Right forelimb (tissue), 1 donor: Measurements from ENCODE around the gene ESD.
"Not testable (repeated sequence)": the region's sequence is repeated elsewhere in the genome, so short reads cannot be mapped to it uniquely, and the experiment has no call there.

Experiments
- DNase-seq: peaks from one replicate; pipeline ENCODE4 v3.0.0-alpha.2; 2018

ESD gene, protein sequence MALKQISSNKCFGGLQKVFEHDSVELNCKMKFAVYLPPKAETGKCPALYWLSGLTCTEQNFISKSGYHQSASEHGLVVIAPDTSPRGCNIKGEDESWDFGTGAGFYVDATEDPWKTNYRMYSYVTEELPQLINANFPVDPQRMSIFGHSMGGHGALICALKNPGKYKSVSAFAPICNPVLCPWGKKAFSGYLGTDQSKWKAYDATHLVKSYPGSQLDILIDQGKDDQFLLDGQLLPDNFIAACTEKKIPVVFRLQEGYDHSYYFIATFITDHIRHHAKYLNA

DNA sequence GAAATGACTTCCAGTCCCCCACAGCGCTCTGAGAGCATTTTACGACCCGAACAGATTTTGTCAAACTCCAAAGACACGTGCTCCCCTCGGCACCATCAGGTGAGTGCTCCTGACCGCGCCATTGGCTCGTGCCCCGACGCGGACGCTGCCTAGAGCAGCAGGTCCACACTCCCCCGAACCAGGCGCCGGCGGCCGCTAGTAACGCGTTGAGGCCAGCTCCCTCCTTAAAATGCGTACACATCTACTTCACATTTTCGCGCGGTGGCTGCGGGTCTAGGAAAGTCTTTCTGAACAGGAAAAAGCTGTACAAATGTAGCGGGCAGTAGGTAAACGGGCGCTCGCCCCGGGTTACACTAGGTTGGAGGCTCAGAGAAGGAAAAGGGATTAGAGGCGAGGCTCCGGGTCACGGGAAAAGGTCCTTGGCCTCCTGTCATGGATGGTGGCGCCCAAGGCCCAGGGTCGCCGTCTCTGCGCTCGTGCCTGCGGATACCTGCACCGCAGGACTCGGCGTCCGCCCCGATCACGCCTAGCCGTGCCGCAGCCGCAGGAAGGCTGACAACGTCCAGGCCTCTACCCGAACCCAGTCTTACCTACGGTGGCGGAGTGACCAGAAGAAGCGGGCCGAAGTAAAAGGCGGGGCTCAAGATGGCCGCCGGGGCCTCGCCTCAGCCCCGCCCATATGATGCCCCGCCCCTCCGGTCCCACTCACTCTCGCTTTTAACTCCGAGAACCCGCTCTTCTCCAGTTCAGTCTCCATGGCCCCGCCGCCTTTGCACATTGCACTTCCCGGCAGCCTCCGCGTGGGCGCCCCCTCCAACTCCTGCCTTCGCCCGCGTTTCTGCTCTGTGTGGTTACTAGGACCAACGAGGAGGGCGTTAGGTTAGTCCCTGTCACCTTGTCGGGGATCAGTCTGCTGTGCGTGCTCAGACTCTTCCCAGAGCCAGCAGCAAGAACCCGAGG lies at the start of gene ESD:
ESD (minus strand) TSS at position 647 of the 960 bp plus-strand sequence. CDS start 5,748 bp downstream, outside the sequence.
- peak; percentile 95 for DNase-seq

DNA sequence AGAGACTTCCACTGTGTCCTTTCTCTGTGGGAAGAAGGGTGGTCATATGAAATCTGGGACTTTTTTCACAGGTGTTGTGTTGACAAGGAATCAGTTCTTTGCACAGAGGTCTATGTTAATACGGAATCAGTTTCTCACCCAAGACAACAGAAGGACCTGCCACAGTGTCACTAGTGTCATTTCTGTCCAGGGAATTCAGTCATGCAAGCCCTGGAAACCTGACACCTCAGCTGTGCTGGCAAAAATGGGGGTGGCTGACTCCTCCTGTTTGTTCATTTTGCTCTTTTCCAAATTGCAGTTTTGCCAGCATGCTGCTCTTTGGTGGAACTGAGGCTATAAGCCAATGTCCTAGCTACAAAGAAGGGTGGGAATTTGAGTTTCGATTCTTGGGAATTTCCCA lies 49.8 kb upstream of the ESD start:
- DNase-seq, result no peak

DNA sequence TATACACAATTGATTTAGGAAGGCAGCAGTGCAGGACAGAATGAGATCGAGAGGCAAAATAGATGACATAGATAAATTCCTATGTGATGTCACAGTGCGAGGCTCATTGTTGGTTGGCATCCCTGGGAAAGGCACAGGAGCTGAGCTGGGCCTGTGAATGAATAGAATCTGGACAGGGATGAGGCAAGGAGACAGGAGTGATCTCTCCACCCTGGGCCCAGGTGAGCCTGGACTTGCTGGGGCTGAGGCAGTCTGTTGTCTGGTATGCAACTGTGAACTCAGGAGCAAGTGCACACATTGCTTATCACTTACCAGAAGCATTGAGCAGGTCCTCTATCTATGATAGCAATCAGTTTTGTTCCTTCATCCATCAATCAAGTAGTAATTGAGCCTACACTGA lies 48.2 kb upstream of the ESD start:
- no peak for DNase-seq

DNA sequence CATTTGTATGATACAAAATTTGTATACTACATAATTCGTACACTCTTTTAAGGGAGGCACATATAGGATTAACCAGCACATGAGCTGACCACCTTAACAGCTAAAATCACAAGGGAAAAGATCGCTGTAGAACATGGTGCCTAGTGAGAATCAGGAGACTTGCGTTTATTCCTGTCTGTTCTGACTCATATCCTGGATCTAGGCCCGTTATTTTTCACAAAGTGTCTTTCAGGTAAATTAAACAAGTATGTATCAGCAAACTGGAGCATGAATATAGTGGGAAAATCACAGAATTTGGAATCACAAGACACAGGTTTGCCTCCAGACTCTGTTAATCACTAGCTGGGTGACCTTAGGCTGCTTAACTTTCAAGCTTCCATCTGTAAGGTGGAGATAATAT lies 47.5 kb upstream of the ESD start:
- no peak for DNase-seq

DNA sequence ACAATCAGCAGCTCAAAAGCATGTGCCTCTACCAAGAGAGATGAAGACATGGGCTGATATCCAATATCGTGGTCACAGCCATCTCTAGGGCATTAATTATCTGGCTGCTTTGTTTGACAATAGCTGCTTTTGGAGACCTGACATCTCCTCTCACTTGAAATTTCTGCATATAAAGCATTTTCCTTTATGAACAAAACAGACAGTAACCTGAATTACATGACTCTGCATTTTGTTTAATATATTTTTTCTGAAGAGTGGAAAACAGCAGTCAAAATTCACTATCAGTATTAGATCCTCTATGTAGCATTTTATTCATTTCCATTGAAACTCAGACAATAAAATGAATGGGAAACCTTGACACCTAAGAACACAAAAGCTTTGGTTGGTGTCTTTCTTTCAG lies 42.4 kb upstream of the ESD start:
- DNase-seq, result no peak

DNA sequence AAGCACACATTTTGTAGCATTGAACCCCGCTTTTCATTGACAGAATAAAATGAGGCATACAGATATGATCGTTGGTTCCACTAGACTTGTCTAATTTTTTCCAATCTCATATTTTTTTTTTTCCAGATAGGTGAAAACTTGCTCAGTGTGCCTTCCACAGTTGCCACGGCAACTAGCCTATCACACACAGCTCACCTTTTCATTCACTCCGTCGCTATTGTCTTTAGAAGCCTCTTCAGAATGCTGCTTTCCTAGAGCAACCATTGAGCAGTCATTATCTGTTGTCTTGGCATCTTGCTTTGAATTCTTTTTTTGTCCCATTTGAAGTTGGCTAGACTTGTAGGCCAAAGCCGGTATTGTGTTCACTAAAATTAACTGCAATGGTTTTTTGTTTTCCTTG lies 37.7 kb upstream of the ESD start:
- DNase-seq, result no peak

DNA sequence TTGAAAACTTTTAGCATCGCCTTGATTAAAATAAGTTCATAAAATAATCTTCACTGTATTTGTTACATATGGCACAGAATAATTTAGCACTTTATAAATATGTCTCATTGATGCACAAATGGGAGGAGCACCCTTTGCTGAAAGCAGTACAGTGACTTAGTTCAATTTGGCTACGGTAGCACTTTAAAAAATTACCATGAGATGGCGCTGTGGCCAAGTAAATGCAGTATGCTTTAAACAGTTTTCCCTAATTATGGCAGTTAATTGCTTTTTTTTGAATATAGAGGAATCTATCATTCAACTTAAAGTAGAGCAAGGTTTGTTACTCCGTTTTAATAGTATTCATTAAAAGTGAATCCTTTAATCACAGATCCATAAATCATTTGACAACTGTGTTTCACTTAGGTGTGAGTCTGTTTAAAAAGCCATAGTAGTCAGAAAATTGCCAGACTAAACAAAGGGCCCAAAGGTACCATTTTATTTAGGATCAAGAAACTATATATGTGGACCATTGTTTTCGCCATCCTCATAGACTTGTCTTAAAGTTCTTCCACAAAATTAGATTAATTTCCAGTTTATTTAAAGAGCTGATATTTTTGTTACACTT lies 34.7 kb upstream of the ESD start:
- no peak for DNase-seq

DNA sequence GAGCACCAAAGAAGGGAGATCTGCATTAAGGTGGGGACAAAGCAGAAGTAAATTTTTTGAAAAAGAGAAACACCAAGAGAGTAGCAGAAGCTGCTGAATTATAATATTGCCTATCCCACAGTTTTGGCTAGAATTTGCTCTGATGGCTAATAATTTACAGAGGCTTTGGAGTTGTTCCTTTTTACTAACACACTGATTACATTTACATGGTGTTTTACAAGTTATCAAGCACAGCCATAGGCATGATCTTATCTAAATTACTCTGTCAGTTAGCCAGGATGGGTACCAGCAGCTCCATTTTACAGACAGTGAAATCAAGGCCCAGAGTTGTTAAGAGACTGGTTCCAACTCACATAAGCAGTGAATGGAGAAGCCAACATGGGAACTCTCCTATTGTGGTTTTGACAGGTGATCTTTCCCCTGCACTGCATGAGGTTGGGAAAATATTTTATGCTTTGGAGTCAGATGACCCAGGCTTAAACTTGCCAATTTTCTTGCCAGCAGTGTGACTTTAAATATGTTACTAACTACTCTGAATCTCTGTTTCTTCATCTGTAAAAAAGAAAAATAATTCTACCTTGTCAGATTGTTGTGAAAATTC lies 33.5 kb upstream of the ESD start:
- DNase-seq, result no peak

DNA sequence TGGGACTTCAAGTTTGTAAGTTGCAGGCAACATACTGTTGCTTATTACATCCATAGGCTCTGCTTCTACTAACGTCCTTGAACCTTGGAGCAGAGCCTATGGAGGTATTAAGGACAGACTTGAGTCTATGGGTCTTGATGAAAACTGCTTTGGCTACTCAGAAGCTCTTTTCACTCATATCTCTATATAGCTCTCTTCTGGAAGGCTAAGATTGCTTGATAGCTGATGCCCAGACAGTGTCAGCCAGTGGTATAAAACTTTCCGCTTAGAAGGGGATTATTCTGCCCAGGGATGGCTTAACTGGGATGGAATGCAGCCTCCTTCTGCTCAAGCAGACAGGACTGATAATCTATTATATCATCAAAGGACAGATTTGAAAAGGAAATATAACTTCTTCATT lies 25.6 kb upstream of the ESD start:
- DNase-seq, result no peak

DNA sequence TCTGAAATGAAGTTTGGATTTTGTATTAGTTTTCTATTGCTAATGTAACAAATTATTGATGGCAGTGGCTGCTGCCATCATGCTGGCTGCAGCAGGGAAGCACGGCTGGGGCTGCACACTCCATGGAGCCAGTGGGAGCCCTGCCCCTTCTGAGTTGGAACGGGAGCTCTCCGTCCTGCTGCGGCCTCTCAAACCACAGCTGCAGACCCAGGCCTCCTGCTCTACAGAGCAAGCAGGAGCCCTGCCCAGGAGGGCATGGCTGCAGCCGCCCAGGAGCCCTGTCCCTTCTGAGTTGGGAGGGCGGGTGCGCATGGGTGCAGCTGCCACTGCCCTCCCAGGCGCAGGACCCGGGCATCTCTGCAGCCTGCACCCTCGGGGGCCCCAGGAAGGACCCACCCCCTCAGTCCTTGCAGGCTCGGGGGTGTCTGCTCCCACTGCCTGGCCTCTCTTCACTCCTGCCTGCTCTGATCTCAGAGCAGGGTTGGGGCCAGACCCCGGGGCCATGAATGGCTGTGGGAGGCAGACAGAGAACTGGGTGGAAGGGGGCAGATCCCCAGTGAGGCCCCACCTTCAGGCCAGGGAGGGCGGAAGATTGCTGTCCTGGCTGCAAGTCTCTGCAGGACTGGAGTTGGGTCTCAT lies 21.0 kb upstream of the ESD start:
- no peak for DNase-seq

DNA sequence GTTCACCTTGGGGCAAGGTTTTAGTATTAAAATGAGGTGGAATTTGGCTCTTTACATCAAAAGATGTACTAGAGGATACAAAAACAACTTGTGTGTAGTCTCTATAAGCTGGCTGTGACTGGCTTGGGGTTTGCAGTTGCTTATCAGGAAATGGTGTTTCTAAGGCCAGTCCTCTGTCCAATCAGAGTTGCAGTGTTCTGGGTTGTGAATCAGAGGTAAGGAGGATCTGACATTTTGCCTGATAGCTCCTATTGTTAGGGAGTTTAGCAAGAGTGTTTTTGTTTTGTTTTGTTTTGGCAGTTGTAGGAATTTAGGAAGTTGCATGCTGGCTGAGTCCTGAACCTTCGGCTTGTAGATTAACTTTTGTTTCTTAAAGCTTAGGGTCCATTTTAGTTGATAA lies 20.1 kb upstream of the ESD start:
- DNase-seq, result no peak

DNA sequence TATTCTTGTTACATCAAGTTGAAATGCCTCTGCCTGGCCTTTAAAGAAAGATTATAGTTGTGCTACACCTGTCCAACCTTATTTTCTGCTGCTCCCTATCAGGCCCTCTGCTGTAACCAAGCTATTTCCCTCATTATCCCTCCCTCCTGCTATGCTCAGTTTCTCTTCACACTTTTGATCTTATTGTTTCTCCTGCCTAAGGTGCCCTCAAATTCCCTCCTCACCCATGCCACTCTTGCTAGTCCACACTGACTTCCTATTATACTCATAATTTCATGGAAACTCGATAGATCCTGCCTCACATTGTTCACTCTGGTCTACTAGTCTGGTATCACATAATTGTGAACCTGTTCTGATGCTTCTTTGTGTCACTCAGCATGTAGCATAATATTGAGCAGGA lies 19.4 kb upstream of the ESD start:
- DNase-seq, result no peak

DNA sequence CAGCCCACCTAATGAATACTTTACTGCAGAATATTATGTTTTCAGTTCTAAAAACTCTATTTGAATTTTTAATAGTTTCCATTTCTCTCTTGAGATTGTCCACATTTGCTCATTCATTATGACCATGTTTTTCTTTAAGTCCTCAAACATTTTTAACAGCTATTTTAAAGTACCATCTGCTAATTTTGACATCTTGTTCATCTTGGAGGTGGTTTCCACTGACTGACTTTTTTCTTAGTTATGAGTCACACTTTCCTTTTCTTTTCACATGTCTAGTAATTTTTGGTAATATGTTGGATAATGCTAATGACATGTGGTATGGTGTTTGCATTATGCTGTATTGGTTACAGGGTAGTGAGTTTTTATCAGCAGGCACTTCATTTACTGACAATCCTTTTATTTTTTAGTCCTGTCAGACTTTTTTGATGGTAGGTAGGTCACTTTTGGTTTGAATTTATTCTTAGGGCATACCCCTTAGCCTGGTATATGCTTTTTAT lies 15.4 kb upstream of the ESD start:
- no peak for DNase-seq

DNA sequence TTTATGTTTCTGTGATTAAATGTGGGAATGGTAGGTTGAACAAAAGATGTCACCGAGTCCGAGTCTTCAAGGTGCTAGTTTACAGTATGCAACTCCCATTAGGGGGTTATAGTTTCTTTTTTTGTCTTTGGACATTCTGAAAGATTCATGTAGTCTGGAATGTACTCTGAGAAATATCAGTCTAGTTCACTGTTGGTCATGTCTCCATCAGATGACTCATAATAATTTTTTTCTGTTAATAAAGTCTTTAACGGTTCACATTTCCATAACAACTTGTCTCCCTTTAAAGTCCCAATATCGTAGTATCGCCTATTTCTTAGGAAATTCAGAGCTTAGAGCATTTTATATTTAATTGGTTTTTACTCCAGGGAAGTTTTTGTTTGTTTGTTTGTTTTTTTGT lies 13.5 kb upstream of the ESD start:
- no peak for DNase-seq

DNA sequence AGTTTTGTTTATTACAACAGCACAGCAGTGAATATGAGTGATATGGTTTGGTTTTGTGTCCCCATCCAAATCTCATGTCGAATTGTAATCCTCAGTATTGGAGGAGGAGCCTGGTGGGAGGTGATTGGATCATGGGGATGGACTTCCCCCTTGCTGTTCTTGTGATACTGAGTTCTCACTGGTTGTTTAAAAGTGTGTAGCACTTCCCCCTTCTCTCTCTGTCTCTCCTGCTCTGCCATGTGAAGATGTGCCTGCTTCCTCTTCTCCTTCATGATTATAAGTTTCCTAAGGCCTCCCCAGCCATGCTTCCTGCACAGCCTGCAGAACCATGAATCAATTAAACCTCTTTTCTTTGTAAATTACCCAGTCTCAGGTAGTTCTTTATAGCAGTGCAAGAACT lies 8.0 kb upstream of the ESD start:
- DNase-seq, result not testable (repeated sequence)

DNA sequence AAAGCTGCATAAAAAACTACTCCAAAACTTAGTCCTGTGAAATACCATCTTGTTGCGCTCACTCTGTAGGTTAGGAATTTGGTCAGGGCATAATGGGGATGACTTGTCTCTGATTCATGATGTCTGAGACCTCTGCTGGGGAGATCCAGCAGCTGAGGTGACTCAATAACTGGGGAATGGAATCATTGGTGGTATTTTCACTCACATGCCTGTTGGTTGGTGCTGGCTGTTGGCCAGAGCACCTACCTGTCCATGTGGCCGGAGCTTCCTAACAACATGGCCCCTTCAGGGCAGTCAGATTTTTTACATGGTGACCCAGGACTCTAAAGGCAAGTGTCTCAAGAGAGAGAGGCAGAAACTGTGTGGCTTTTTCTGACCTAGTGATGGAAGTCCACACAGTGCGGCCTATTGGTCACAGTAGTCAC lies 7.4 kb upstream of the ESD start:
- DNase-seq, result no peak

DNA sequence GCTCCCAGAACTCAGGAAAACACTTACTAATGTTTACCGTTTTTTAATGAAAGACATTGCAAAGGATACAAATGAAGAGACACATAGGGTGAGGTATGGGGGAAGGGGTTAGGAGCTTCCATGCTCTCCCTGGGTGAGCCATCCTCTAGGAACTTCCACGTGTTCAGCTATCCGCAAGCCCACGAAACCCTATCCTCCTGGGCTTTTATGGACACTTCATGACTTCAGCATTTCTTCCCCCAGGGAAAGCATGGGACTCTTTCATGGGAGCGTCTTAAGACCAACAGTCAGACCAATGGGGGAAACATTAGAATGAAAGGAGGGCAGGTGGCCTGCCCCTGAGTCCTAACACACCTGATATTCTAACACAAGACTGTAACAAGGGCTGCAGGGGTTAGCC lies 6.6 kb upstream of the ESD start:
- no peak for DNase-seq

DNA sequence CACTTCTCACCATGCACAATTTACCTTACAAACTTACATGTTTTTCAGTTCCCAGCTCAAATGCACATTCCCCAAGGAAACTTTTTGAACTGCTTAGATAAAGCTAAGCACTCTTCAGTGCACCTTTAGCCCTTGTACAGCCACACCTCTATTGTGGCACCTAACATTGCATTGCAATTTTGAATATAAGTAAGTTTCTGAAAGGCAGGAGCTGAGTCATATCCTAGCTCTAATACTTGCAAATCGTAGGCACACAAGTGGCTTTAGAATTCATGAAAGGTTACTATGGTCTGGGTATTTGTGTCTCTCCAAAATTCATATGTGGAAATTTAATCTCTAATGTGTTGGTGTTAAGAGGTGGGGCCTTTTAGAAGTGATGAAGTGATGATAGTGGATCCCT lies 4.9 kb upstream of the ESD start:
- no peak for DNase-seq

DNA sequence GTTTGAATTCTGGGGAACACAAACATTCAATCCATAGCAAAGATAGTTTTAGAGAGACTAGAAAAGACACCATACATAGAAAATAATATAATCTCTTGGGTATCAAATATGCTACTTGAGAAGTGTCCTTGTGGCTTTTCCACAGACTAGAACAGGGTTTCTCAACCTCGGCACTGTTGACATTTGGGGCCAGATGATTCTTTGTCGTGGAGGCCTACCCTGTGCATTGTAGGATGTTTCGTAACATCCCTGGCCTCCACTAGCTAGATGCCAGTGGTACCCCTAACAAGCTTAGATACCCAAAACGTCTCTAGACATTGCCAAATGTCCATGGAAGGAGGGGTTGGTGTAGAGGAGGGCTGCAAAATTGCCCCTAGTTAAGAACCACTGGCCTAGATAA lies 2.2 kb upstream of the ESD start:
- DNase-seq, result no peak

DNA sequence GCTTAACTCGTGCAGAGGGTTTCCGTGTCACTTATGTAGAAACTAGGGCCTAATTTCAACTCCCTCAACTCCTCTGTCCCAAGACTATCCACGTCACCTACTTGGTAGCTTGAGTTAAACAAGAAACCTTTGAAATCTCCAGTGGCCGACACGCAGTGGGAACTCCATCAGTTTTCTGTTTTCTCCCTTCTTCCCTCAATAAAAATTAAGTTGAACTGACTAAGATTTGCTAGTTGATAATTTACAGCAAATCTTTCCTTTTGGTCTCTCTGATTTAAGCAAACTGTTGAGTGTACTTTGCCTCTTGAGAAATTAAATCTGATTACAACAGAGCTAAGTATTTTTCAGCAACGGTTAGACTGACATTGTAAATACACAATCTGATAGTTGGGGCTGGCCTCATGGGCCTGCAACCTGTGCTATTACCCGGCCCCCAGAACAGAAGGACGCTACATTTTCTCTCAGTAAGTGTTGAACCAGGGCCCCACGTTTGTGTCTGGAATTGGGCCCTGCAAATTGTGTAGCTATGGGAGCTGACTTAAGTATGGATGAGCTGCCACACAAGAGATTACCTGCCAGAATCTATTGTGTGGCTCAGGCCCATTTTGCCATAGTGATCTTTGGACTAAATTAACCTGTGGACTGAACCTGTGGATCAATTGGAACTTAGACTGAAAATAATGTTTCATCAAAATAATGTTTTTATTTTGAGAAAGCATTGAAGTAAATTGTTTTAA lies 708 bp upstream of the ESD start:
- no peak for DNase-seq

DNA sequence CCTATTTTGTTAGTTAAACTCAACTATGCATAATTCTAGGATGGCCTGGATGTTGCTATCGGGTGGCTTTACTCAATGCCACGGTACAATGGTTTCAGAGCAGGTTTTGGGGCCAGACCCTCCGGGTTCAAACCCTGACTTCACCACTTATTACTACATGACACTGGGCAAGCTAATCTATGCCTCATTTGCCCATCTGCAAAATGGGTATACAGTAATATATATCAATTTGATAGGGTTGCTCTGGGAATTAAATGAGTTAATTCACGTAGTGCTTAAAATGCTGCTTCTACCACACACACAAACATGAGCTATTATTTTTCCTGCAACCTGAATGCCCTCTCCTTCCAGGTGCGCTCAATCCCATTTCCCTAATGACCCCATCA lies 839 bp downstream of the ESD start:
- no peak for DNase-seq

DNA sequence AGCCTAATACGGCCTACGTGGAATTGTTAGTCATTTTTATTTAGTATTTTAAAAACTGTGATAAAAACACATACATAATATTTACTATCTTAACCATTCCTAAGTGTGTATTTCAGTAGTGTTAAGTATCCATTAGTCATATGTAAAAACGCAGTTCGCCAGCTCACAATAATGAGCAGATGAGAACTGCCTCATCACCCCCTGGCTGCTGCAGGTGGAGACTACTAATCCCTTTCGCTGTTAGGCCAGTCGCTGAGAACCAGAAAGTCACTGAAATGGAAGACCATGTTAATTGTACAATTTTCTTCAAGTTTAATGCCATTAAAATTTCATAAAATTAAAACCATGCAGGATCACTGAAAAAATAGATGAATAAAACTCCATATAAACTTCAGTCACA lies 1.6 kb downstream of the ESD start:
- no peak for DNase-seq
